ENCODE data around the gene DEPDC4. TPM values are rescaled to one million over a fixed set of nuclear protein-coding genes. Genes with fewer than 3 reads are reported as not detected.

Gene DEPDC4
- total RNA-seq, 2 donors from 2014 or later: 0.44 TPM; not detected in 1

- no peak overlapping the region for H3K4me3 ChIP-seq
- H3K9me3 ChIP-seq: no peaks in the 10 kb centered on the region
- H3K27me3 ChIP-seq: no peaks in the 10 kb centered on the region
- no peak for DNase-seq (ENCODE audit: low spot score)
- no peak overlapping the region for H3K27ac ChIP-seq
- peaks cover 0 to 6% of the 10 kb centered on the region in 2 donors for H3K4me1 ChIP-seq
- TF ChIP-seq CTCF (IDR thresholded peaks at IDR 0.05): no peak
- peaks cover 10% of the 10 kb centered on the region for H3K36me3 ChIP-seq
Observed at GRCh38 chr12:100279607-100280244, 12.8 kb upstream of the DEPDC4 start.

GRCh38 chr12:100279159-100279558 lies 12.3 kb upstream of the DEPDC4 start:
- Histone ChIP-seq H3K27me3 (no peaks in the 10 kb centered on the region), H3K9me3 (no peaks in the 10 kb centered on the region), H3K27ac (no peak overlapping the region), H3K36me3 (peaks cover 5% of the 10 kb centered on the region), H3K4me1 (peaks cover 0 to 6% of the 10 kb centered on the region in 2 donors), H3K4me3 (no peak overlapping the region)
- no peak for DNase-seq (ENCODE audit: low spot score)
- TF ChIP-seq CTCF (IDR thresholded peaks at IDR 0.05): no peak

GRCh38 chr12:100274291-100274690 lies 7.4 kb upstream of the DEPDC4 start:
- no peak for TF ChIP-seq CTCF (IDR thresholded peaks at IDR 0.05)
- Histone ChIP-seq H3K4me3 (no peak overlapping the region), H3K36me3 (no peaks in the 10 kb centered on the region), H3K4me1 (peaks cover 0 to 9% of the 10 kb centered on the region in 2 donors), H3K27me3 (no peaks in the 10 kb centered on the region), H3K27ac (no peak overlapping the region), H3K9me3 (no peaks in the 10 kb centered on the region)
- no peak for DNase-seq (ENCODE audit: low spot score)

- no peak overlapping the region for H3K4me3 ChIP-seq
- H3K4me1 ChIP-seq: peaks cover 0 to 14% of the 10 kb centered on the region in 2 donors
- H3K36me3 ChIP-seq: no peaks in the 10 kb centered on the region
- no peaks in the 10 kb centered on the region for H3K9me3 ChIP-seq
- H3K27ac ChIP-seq: no peak overlapping the region
- TF ChIP-seq CTCF (IDR thresholded peaks at IDR 0.05): no peak
- DNase-seq (ENCODE audit: low spot score): no peak
- no peaks in the 10 kb centered on the region for H3K27me3 ChIP-seq
Observed at GRCh38 chr12:100273782-100274181, 6.9 kb upstream of the DEPDC4 start.

GRCh38 chr12:100268835-100269564 lies 2.1 kb upstream of the DEPDC4 start:
- no peak for TF ChIP-seq CTCF (IDR thresholded peaks at IDR 0.05)
- Histone ChIP-seq H3K27me3 (no peaks in the 10 kb centered on the region), H3K4me3 (peak overlapping the region in 1 of 2 donors; percentile 76), H3K27ac (peak overlapping the region in 1 of 2 donors; percentile 97), H3K4me1 (peaks cover 0 to 27% of the 10 kb centered on the region in 2 donors), H3K9me3 (no peaks in the 10 kb centered on the region), H3K36me3 (no peaks in the 10 kb centered on the region)
- no peak for DNase-seq (ENCODE audit: low spot score)

Measured in right atrium auricular region (tissue), 2 donors.